Right lobe of liver (tissue), 4 donors: ENCODE results near the gene C7orf57.

Experiments
- POLR2A ChIP-seq: fragments of 450-650 bp; IDR thresholded peaks from one replicate; pipeline ENCODE4 v1.6.1; 2017; ENCODE audit warnings: antibody characterized with exemption, mild to moderate bottlenecking
- TF ChIP-seq, protein P1 (sequence below), 4 donors: fragments of 200-600 bp in 3 of 4; fragments of 450-650 bp in 1 of 4; IDR thresholded peaks; one replicate each; pipeline versions ENCODE4 v1.5.1 to v1.8.0; 2016 to 2022; ENCODE audit warnings: antibody characterized with exemption in 4 of 4, mild to moderate bottlenecking in 2 of 4
- donor health status: DM: no; HTN: no; CAD: no.
- donor health status: DM: no; HTN: no; CAD: no.
- donor health status: DM: no; HTN: yes; CAD: no.

DNA sequence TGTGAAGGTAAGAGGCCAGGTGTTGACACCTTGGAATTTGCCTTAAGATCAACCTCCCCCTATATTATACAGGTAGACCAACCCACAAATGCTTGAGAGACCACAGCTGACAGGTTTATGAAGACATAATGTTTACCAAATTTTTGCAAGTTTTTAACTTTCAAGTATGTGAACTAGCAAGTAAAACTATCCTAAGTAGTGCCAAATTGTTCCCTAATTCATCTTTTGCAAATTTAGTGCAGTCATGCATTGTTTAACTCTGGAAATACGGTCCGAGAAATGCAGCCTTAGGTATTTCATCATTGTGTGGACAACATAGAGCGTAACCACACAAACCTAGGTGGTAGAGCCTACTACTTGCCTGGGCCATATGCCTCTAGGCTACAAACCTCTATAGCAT lies 64.4 kb downstream of the C7orf57 start:
- TF ChIP-seq, protein P1, sequence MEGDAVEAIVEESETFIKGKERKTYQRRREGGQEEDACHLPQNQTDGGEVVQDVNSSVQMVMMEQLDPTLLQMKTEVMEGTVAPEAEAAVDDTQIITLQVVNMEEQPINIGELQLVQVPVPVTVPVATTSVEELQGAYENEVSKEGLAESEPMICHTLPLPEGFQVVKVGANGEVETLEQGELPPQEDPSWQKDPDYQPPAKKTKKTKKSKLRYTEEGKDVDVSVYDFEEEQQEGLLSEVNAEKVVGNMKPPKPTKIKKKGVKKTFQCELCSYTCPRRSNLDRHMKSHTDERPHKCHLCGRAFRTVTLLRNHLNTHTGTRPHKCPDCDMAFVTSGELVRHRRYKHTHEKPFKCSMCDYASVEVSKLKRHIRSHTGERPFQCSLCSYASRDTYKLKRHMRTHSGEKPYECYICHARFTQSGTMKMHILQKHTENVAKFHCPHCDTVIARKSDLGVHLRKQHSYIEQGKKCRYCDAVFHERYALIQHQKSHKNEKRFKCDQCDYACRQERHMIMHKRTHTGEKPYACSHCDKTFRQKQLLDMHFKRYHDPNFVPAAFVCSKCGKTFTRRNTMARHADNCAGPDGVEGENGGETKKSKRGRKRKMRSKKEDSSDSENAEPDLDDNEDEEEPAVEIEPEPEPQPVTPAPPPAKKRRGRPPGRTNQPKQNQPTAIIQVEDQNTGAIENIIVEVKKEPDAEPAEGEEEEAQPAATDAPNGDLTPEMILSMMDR (IDR thresholded peaks at IDR 0.05), result no peak
- no peak for TF ChIP-seq POLR2A
